ENCODE results near the gene CEP55.
"Not testable (repeated sequence)": the region's sequence is repeated elsewhere in the genome, so short reads cannot be mapped to it uniquely, and the experiment has no call there.

Gene CEP55

DNA sequence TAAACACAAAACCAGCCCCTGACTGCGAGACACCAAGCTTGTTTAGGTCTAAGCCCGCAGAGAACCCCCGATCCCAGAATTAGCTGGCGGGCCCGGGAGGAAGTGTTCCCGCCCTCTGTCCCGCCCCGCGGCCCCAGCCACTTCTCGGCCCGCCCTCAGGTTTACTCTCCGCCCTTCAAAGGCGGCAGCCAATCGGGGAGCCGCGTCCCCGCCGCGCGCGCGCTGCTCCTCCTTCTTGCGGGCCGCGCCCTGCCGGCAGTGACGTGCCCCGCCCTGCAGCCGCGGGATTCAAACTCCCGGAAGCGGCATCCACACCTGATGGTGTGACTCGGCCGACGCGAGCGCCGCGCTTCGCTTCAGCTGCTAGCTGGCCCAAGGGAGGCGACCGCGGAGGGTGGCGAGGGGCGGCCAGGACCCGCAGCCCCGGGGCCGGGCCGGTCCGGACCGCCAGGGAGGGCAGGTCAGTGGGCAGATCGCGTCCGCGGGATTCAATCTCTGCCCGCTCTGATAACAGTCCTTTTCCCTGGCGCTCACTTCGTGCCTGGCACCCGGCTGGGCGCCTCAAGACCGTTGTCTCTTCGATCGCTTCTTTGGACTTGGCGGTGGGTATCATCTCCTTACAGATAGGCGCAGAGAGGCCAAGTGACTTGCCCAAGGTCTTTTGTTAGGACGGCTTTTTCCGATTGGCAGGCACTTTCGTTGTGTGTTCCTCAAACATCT lies at the start of gene CEP55:
Gene CEP55, plus strand, starts transcription at position 291 of the 720 bp plus-strand sequence. CDS start 3,440 bp downstream, outside the sequence.
- peak; percentile 66 to 77 for DNase-seq (ENCODE audit: low read depth in 2 of 2)

DNA sequence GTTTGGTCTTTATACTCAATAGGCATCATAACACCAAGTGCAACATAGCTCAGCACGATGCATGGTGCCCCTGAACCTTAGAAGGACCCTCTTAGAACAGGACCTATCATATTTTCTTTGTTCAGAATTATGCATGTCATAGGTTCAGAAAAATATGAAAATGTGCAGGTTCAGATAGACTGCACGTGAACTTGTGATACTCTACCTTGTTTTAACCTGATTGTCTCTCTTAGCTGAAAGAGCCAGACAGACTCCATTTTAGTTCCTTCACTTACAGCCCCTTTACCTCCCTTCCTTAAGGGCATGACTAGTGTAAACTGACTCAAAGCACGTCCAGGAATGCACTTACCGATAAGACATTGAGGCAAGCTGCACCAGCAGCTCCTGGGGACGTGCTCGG lies 49.4 kb upstream of the CEP55 start:
- no peak for DNase-seq (ENCODE audit: low read depth in 2 of 2)

DNA sequence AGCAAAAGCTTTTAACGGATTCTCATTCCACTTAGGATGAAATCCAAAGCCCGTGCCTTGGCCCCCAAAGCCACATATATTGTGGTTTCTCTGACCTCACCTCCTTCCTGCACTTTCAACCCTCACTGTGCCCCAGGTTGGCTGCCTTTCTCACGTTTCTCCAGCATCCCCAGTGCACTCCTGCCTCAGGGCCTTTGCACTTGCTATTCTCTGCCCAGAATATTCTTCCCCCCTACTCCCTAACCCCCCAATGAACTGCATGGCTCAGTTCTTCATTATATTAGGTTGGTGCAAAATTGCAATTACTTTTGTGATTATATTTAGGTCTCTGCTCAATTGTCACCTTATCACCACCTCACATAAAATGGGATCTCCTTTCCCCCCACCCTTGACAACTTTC lies 48.4 kb upstream of the CEP55 start:
- DNase-seq (ENCODE audit: low read depth in 2 of 2): no peak

- DNase-seq (ENCODE audit: low read depth in 2 of 2): no peak
Measured at GRCh38 chr10:93451244-93451947, 45.0 kb upstream of the CEP55 start.

DNA sequence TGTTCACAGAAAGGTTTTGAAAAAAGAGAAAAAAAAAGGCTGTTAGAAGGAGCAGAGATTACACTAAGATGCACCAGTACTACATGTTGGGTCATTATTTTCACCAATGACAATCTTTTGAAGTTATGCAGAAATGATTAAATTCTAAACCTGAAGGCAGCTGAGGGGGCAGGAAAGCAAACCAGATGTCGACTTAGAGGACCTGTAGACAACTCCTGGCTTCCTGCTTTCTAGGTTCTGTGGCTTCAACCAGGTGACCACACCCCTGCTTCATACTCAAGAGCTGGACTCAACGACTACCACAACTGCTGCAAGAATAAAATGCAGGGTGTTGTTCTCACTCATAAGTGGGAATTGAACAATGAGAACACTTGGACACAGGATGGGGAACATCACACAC lies 44.3 kb upstream of the CEP55 start:
- DNase-seq (ENCODE audit: low read depth in 2 of 2): no peak

DNA sequence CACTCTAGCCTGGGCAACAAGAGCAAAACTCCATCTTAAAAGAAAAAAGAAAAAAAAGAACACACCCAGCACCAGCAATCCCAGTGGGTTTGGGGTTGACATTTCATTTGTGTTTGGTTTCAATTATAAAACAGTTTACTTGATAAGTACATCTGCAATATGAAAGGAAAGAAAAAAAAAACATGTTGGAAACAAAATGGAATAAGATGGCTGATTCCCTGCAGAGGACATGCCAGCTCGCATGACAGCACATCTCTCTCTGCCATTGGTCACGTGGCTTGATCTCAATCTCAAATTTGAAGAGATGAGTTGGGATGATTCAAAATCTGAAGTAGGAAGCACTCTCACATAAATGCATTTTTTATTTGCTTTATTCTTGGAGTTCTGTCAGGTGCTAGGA lies 42.3 kb upstream of the CEP55 start:
- DNase-seq (ENCODE audit: low read depth in 2 of 2): no peak

DNA sequence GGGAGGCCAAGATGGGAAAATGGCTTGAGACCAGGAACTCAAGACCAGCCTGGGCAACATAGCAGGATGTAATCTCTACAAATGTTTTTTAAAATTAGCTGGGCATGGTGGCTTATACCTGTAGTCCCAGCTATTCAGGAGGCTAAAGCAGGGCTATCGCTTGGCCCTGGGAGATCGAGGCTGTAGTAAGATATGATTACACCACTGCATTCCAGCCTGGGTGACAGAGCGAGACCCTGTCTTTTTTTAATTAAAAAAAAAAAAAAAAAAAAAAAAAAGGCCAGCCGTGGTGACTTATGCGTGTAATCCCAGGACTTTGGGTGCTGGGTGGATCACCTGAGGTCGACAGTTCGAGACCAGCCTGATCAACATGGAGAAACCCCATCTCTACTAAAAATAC lies 41.7 kb upstream of the CEP55 start:
- no peak for DNase-seq (ENCODE audit: low read depth in 2 of 2)

DNA sequence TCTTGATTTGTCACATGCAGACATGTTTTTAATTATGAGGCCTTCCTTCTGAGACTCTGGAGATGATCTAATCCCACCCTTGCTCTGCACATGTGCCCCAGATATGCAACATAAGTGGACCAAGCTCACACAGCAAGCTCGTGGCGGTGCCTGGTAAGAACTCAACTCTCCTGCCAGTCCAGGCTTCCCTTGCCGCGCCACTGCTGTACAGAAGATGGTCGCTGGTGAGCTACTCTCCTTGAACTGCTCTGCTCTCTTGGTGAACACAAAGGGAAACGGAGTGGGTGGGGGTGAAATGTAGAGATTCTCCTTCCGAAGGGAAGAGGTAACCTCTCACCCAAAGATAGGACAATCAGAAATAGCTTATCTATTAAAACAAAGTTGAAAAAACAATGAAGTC lies 39.9 kb upstream of the CEP55 start:
- no peak for DNase-seq (ENCODE audit: low read depth in 2 of 2)

GRCh38 chr10:93457511-93457910 lies 38.9 kb upstream of the CEP55 start:
- DNase-seq (ENCODE audit: low read depth in 2 of 2): no peak

GRCh38 chr10:93458821-93459257 lies 37.6 kb upstream of the CEP55 start:
- DNase-seq (ENCODE audit: low read depth in 2 of 2): peak; percentile 99

- DNase-seq (ENCODE audit: low read depth in 2 of 2): no peak
Measured at GRCh38 chr10:93459466-93459865, 36.9 kb upstream of the CEP55 start.

- no peak for DNase-seq (ENCODE audit: low read depth in 2 of 2)
Measured at GRCh38 chr10:93461109-93461806, 35.2 kb upstream of the CEP55 start.

- DNase-seq (ENCODE audit: low read depth in 2 of 2): no peak
Measured at GRCh38 chr10:93461807-93462178, 34.6 kb upstream of the CEP55 start.

- DNase-seq (ENCODE audit: low read depth in 2 of 2): no peak
Measured at GRCh38 chr10:93462371-93462770, 34.0 kb upstream of the CEP55 start.

GRCh38 chr10:93462881-93463280 lies 33.5 kb upstream of the CEP55 start:
- DNase-seq (ENCODE audit: low read depth in 2 of 2): no peak

DNA sequence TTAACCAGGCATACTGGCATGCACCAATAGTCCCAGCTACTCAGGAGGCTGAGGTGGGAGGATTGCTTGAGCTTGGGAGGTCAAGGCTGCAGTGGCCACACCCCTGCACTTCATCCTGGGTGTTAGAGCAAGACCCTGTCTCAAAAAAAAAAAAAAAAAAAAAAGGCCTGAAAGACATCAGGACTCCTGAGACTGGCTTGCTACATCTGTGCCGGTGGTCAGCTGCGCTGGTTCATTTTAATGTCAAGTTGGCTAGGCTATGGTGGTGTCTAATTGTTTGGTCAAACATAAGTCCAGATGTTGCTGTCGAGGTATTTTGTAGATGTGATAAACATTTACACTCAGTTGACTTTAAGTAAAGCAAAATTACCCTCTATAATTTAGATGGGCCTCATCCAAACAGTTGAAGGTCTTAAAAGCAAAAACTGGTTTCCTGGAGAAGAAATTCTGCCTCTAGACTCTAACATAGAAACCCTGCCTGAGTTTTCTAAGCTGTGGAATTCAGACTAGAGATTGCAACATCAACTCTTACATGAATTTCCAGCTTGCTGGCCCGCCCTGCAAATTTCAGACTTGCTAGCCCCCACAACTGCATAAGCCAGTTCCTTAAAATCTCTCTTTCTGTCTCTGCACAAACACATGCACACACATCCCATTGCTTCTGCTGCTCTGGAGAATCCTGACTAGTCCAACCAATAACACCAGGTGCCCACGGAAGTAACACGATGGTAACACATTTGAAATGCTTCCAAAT lies 32.5 kb upstream of the CEP55 start:
- DNase-seq (ENCODE audit: low read depth in 2 of 2): peak; percentile 65 to 66

DNA sequence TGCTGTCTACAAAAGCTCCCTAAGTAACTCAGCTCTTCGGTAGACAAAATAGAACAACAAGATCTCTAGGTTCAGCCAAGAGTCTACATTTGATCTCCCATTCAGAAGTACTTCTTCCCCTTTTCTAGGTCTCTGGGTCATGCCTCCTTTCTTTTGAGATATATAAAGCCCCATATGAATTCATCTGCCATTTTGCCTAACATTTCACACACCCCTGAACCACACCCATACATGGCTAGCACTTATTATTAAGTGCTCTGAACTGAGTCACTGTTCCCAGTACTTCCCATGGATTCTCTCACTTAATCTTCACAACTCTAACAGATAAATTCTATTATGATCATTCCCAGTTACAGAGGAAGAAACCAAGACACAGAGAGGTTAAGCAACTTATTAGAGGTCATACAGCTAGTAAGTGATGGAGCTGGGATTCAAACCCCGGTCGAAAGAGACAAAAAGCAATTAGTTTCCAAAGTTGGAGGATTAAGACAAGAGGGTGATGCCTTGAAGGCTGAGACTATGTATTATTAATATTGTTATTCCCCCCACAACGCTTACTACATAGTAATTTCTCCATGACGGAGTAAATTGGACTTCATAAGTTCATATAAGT lies 31.5 kb upstream of the CEP55 start:
- no peak for DNase-seq (ENCODE audit: low read depth in 2 of 2)

DNA sequence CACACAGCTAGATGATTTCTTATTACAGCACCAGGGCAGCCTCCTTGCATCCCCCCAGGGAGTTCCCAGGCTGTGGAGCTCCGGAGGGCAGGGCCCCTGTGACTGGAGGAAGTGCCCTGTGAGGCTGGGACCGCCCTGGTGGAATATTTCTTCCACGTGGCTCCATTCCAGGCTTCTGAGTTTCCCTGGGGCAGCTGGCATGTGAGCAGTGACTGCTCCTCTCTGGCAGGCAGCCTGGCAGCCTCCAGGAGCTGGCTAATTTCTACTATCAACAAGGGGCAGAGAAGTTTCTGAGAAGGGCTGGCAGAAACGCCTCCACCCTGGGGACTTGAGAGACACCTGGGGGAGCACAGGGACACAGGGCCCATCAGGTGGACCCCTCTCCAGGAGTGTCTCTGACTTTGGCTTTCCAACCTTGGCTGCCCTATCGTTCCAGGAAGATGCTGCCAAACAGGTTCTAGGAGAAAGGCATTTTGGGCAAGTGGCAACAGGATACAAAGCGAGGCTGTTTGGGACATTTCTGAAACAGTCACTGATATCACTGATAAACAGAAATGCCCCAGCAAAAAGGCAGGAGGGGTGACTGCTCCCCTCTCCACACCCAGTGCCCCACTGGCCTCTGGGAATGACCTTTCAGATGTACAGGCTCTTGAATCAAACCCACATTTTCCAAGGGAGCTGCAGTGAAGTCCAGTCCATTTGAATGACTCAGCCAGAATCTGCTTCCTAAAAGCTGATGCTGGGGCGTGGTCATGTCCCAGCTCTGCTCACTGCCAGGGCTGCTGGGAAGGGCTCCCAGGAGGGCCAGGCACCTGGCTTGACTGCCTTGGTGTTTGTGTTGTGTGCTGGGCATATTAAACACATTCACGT lies 30.4 kb upstream of the CEP55 start:
- no peak for DNase-seq (ENCODE audit: low read depth in 2 of 2)

GRCh38 chr10:93467635-93468034 lies 28.8 kb upstream of the CEP55 start:
- not testable (repeated sequence) for DNase-seq (ENCODE audit: low read depth in 2 of 2)

- peak; percentile 83 to 86 for DNase-seq (ENCODE audit: low read depth in 2 of 2)
Measured at GRCh38 chr10:93468461-93469213, 27.8 kb upstream of the CEP55 start.

Measured in fibroblast of skin of left biceps (primary cell).